ENCODE results near the gene OSTC. TPM values are rescaled to one million over a fixed set of nuclear protein-coding genes. Genes with fewer than 3 reads are reported as not detected.
A peak's percentile ranks its signal among the peaks of the same experiment; 100 is the strongest.

OSTC gene
- total RNA-seq (2014; rRNA removed; shearing (Covaris generic)) (319 and 372 TPM in 2 replicates), polyA plus RNA-seq (2016; fragmentation: Nextera tagmentation; extraction: Ambion mirVana) (630 and 637 TPM in 2 replicates)

GRCh38 chr4:108650212-108651013, at the start of gene OSTC:
TSS of gene OSTC (plus strand) at chr4:108650599. CDS start at chr4:108650656, 57 bp downstream.
- H3K9ac ChIP-seq = peak within 1 kb of the TSS; percentile 99
- peak within 1 kb of the TSS; percentile 79 for H2AFZ ChIP-seq
- H4K20me1 ChIP-seq (ENCODE audit: insufficient read depth) = no peaks in the 10 kb centered on the region
- H3K4me2 ChIP-seq (ENCODE audit: unreplicated experiment) = peak within 1 kb of the TSS; percentile 99
- peaks cover 50% of the 10 kb centered on the region for H3K79me2 ChIP-seq (ENCODE audit: insufficient read depth)
- DNase-seq = peak; percentile 99
- H3K4me1 ChIP-seq (ENCODE audit: insufficient read depth) = peaks cover 28% of the 10 kb centered on the region
- no peaks in the 10 kb centered on the region for H3K9me3 ChIP-seq (ENCODE audit: low read depth)
- in situ Hi-C loops (cut with MboI) = no loop called here
- H3K36me3 ChIP-seq (ENCODE audit: low read depth) = peaks cover 3% of the 10 kb centered on the region; the same call in 1 of the 2 replicates
- no peak for TF ChIP-seq EZH2 (IDR thresholded peaks at IDR 0.05; ENCODE audit: insufficient read depth, poor library complexity, severe bottlenecking)
- TF ChIP-seq EZH2phosphoT487 (IDR thresholded peaks at IDR 0.05; ENCODE audit: insufficient read depth, low read depth) = no peak
- no peaks in the 10 kb centered on the region for H3K27me3 ChIP-seq (replicated peaks; ENCODE audit: insufficient read depth)
- 1% methylated on average over 41 to 45 of the region's 45 CpGs for WGBS, 2 experiments (ENCODE audit: low coverage in 1 of 2, low lambda C conversion rate in 2 of 2, missing lambda C conversion rate in 2 of 2)
- H3K9me2 ChIP-seq (ENCODE audit: insufficient read depth) = no peaks in the 10 kb centered on the region
- peak within 1 kb of the TSS; percentile 92 for H3K27ac ChIP-seq
- peaks cover 13% of the 10 kb centered on the region; the same call in 1 of the 2 replicates for H3F3A ChIP-seq (ENCODE audit: insufficient read depth)
- peak within 1 kb of the TSS; percentile 97 for H3K4me3 ChIP-seq

GRCh38 chr4:108601106-108601505, 49.3 kb upstream of the OSTC start:
- DNase-seq = no peak
- 80 to 97% methylated on average over 3 of the region's 3 CpGs for WGBS, 2 experiments (ENCODE audit: low coverage in 1 of 2, low lambda C conversion rate in 2 of 2, missing lambda C conversion rate in 2 of 2)
- TF ChIP-seq EZH2phosphoT487 (IDR thresholded peaks at IDR 0.05; ENCODE audit: insufficient read depth, low read depth) = no peak
- TF ChIP-seq EZH2 (IDR thresholded peaks at IDR 0.05; ENCODE audit: insufficient read depth, poor library complexity, severe bottlenecking) = no peak
- no peaks in the 10 kb centered on the region for H4K20me1 ChIP-seq (ENCODE audit: insufficient read depth)
- no peaks in the 10 kb centered on the region for H3K36me3 ChIP-seq (ENCODE audit: low read depth)
- no peaks in the 10 kb centered on the region for H3K9me2 ChIP-seq (ENCODE audit: insufficient read depth)
- no peak overlapping the region for H2AFZ ChIP-seq
- H3K27me3 ChIP-seq (replicated peaks; ENCODE audit: insufficient read depth) = no peaks in the 10 kb centered on the region
- H3K9me3 ChIP-seq (ENCODE audit: low read depth) = no peaks in the 10 kb centered on the region
- no peak overlapping the region for H3K9ac ChIP-seq
- no peak overlapping the region for H3K4me2 ChIP-seq (ENCODE audit: unreplicated experiment)
- in situ Hi-C loops (cut with MboI) = no loop called here
- no peaks in the 10 kb centered on the region for H3F3A ChIP-seq (ENCODE audit: insufficient read depth)
- no peak overlapping the region for H3K4me3 ChIP-seq
- no peaks in the 10 kb centered on the region for H3K79me2 ChIP-seq (ENCODE audit: insufficient read depth)
- H3K4me1 ChIP-seq (ENCODE audit: insufficient read depth) = peaks cover 8% of the 10 kb centered on the region
- no peak overlapping the region for H3K27ac ChIP-seq

- no peak overlapping the region for H3K27ac ChIP-seq
- H3K9ac ChIP-seq = no peak overlapping the region
- H3K4me1 ChIP-seq (ENCODE audit: insufficient read depth) = peaks cover 8% of the 10 kb centered on the region
- no peaks in the 10 kb centered on the region for H4K20me1 ChIP-seq (ENCODE audit: insufficient read depth)
- no peaks in the 10 kb centered on the region for H3F3A ChIP-seq (ENCODE audit: insufficient read depth)
- no peak overlapping the region for H3K4me3 ChIP-seq
- no peaks in the 10 kb centered on the region for H3K79me2 ChIP-seq (ENCODE audit: insufficient read depth)
- H3K36me3 ChIP-seq (ENCODE audit: low read depth) = no peaks in the 10 kb centered on the region
- in situ Hi-C loops (cut with MboI) = no loop called here
- TF ChIP-seq EZH2phosphoT487 (IDR thresholded peaks at IDR 0.05; ENCODE audit: insufficient read depth, low read depth) (no peak), EZH2 (IDR thresholded peaks at IDR 0.05; ENCODE audit: insufficient read depth, poor library complexity, severe bottlenecking) (no peak)
- no peaks in the 10 kb centered on the region for H3K27me3 ChIP-seq (replicated peaks; ENCODE audit: insufficient read depth)
- H3K9me2 ChIP-seq (ENCODE audit: insufficient read depth) = no peaks in the 10 kb centered on the region
- no peak for DNase-seq
- H3K4me2 ChIP-seq (ENCODE audit: unreplicated experiment) = no peak overlapping the region
- WGBS, 2 experiments (ENCODE audit: low coverage in 1 of 2, low lambda C conversion rate in 2 of 2, missing lambda C conversion rate in 2 of 2) = 86 to 87% methylated on average over 1 of the region's 1 CpG
- no peaks in the 10 kb centered on the region for H3K9me3 ChIP-seq (ENCODE audit: low read depth)
- no peak overlapping the region for H2AFZ ChIP-seq
Observed at GRCh38 chr4:108601532-108601931, 48.9 kb upstream of the OSTC start.

- Histone ChIP-seq H3K79me2 (ENCODE audit: insufficient read depth) (no peaks in the 10 kb centered on the region), H3K27ac (no peak overlapping the region), H4K20me1 (ENCODE audit: insufficient read depth) (no peaks in the 10 kb centered on the region), H3K9me2 (ENCODE audit: insufficient read depth) (no peaks in the 10 kb centered on the region), H3K4me1 (ENCODE audit: insufficient read depth) (peaks cover 8% of the 10 kb centered on the region), H3K27me3 (replicated peaks; ENCODE audit: insufficient read depth) (no peaks in the 10 kb centered on the region), H3F3A (ENCODE audit: insufficient read depth) (no peaks in the 10 kb centered on the region), H2AFZ (no peak overlapping the region), H3K9me3 (ENCODE audit: low read depth) (no peaks in the 10 kb centered on the region), H3K4me2 (ENCODE audit: unreplicated experiment) (no peak overlapping the region), H3K36me3 (ENCODE audit: low read depth) (no peaks in the 10 kb centered on the region), H3K9ac (no peak overlapping the region), H3K4me3 (no peak overlapping the region)
- TF ChIP-seq EZH2phosphoT487 (IDR thresholded peaks at IDR 0.05; ENCODE audit: insufficient read depth, low read depth) (no peak), EZH2 (IDR thresholded peaks at IDR 0.05; ENCODE audit: insufficient read depth, poor library complexity, severe bottlenecking) (no peak)
- WGBS, 2 experiments (ENCODE audit: low coverage in 1 of 2, low lambda C conversion rate in 2 of 2, missing lambda C conversion rate in 2 of 2) = 77 to 82% methylated on average over 3 of the region's 3 CpGs
- in situ Hi-C loops (cut with MboI) = no loop called here
- DNase-seq = no peak
Observed at GRCh38 chr4:108602163-108602562, 48.2 kb upstream of the OSTC start.

All from GM23248 (cell line).